Measurements from ENCODE around the gene INPP5F.

DNA sequence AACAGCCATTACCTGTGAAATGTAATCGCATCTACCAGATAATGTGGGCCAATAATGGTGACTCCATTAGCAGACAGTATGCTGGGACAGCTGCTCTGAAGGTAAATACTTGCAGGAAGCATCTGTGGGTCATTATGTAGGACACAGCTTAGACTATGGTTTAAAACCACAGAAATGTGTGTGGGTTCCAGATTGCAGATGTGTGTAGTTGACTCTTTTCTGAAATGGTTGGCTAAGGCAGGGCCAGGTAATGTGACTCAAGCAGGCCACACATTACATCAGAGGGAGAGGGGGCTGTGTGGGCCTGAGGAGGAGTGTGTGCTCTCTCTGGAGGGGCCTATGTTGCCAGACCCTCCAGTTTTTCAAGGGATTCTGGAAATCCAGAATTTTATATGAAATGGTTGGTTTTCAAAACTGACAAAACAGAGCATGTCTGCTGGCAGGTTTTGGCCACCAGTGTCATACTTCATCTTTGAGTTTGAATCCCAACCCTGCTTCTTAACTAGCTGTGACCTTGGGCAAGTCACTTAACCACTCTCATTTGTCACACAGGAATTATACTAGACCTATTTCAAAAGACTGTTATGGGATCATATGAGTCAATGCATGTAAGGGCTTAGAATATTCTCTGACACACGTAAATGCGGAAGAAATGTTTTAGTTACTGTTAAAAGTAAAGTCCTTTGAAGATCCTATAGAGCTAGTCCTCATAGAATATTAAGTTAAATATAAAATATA lies 82.3 kb downstream of the INPP5F start:
- TF ChIP-seq, protein P1, sequence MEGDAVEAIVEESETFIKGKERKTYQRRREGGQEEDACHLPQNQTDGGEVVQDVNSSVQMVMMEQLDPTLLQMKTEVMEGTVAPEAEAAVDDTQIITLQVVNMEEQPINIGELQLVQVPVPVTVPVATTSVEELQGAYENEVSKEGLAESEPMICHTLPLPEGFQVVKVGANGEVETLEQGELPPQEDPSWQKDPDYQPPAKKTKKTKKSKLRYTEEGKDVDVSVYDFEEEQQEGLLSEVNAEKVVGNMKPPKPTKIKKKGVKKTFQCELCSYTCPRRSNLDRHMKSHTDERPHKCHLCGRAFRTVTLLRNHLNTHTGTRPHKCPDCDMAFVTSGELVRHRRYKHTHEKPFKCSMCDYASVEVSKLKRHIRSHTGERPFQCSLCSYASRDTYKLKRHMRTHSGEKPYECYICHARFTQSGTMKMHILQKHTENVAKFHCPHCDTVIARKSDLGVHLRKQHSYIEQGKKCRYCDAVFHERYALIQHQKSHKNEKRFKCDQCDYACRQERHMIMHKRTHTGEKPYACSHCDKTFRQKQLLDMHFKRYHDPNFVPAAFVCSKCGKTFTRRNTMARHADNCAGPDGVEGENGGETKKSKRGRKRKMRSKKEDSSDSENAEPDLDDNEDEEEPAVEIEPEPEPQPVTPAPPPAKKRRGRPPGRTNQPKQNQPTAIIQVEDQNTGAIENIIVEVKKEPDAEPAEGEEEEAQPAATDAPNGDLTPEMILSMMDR (IDR thresholded peaks at IDR 0.05), result no peak
- TF ChIP-seq POLR2AphosphoS5 (IDR thresholded peaks at IDR 0.05), result no peak
- no peak for TF ChIP-seq POLR2A (IDR thresholded peaks at IDR 0.05)
- no peak for TF ChIP-seq EP300 (IDR thresholded peaks at IDR 0.05)

All from gastroesophageal sphincter (tissue), 3 donors.